Stimulated activated CD4-positive, alpha-beta T cell treated with anti-CD3 and anti-CD28 coated beads, Interleukin-1b, Interleukin-23, amount 100 ng/mL, for 48 hours (primary cell): ENCODE results near the gene SLC5A8.
"Not testable (repeated sequence)": the region's sequence is repeated elsewhere in the genome, so short reads cannot be mapped to it uniquely, and the experiment has no call there.

Experiments used
- DNase-seq: peaks from one replicate; pipeline ENCODE4 v3.0.0-alpha.2; 2020

Gene SLC5A8

GRCh38 chr12:101168001-101168400 lies 42.0 kb downstream of the SLC5A8 start:
- no peak for DNase-seq

GRCh38 chr12:101166866-101167265 lies 43.2 kb downstream of the SLC5A8 start:
- DNase-seq = no peak

- DNase-seq = no peak
These were observed 44.7 kb downstream of the SLC5A8 start for GRCh38 chr12:101165319-101165718.

- DNase-seq = not testable (repeated sequence)
These were observed 64.1 kb downstream of the SLC5A8 start for GRCh38 chr12:101145777-101146431.

GRCh38 chr12:101127521-101128219 lies 82.4 kb downstream of the SLC5A8 start:
- DNase-seq = no peak

DNA sequence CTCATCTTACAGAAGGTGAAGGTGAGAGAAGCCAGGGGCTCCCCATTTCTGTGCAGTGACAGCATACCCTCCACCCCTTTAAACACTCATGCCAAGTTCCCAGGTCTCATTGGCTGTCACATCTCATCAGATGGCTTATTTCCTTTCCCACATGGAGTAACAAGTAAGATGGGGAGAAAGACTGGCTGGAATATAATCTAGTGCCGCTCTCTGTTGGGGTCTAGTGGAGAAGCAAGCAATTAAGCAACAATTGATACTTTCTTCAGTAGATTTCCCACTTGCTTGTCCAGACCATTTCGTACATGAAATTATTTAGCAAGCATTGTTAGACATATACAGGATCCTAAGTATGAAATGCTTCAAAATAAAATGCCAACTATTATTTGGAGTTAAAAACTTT lies 92.2 kb downstream of the SLC5A8 start:
- no peak for DNase-seq

DNA sequence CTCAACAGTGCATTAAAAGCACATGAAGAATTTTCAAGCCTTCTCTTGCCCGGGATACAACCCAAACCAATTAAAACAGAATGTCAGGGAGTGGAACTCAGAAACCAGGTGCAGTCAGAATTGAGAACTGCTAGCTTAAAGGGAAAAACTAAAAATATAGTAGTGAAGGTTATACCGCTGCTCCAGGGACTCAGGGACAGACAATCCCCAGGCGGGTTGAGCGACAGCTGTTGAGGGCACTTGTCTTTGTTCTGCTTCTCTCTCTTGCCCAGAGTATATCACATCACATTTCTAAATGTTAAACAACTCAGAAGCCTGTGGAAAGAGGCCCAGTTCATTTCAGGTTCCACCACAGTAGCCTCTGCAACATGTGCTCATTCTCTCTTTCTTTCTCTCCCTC lies 93.1 kb downstream of the SLC5A8 start:
- DNase-seq = no peak

GRCh38 chr12:101115326-101115725 lies 94.7 kb downstream of the SLC5A8 start:
- DNase-seq = no peak

GRCh38 chr12:101111441-101111840 lies 98.6 kb downstream of the SLC5A8 start:
- no peak for DNase-seq

DNA sequence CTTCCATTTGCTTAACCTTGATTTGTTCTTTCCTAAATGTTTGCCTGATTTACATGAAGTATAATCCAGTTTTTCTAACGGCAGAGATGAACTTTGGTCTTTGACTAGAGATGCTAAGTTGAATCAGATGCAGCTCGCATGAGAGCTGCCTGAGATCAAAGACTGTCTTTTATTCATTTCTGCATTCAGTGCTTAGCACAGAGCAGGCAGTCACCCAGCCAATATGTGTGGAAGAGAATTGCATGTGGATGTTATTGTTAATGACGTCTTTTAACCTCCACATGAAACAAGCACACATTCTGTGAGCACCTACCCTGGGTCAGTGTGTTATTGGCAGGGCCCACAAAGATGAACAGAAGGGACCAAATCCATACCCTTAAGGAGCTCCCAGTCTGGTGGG lies 99.2 kb downstream of the SLC5A8 start:
- DNase-seq = no peak

- no peak for DNase-seq
These were observed 101.9 kb downstream of the SLC5A8 start for GRCh38 chr12:101108130-101108529.

DNA sequence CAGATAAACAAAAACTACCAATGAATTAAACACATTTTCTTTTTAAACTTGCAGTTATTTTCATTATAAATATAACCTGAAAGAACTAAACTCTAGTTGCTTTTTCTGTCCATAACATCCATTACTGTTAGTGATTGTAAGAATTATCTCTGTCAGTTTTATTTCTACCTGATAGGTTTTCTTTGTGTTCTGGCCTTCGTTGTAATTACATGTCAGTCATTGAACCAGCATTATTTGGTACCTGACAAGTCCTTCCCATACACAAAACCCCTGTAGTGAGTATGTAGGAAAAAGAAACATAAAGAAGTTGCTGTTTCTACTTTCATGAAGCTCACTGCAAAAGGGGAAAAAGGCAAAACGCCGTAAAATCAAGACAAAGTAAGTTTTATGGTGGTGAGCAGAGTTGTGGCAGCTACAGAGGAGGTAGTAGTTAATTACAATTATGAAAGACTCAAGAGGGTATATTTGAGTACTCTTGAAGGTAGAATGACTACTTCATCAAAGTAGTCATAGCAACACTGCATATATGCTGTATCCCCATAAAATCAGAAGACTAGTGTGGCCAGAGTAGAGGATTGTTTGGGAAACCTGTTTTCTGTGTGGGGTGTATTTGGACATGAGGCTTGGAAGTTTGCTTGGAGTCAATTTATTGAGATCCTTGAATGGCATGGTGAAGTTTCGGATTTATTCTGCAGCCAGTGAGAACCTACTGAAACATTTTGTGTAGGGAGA lies 102.8 kb downstream of the SLC5A8 start:
- DNase-seq = no peak
